HEK293T (cell line): ENCODE data around the gene CCT6A.
"Not testable (repeated sequence)": the region's sequence is repeated elsewhere in the genome, so short reads cannot be mapped to it uniquely, and the experiment has no call there.

Experiments used
- FOXK2 ChIP-seq: fragments of 450-650 bp; IDR thresholded peaks from 2 replicates; pipeline ENCODE4 v1.6.1; 2016; ENCODE audit warnings: mild to moderate bottlenecking
- SP1 ChIP-seq: fragments of 450-650 bp; IDR thresholded peaks from 2 replicates; pipeline ENCODE4 v1.6.1; 2017

DNA sequence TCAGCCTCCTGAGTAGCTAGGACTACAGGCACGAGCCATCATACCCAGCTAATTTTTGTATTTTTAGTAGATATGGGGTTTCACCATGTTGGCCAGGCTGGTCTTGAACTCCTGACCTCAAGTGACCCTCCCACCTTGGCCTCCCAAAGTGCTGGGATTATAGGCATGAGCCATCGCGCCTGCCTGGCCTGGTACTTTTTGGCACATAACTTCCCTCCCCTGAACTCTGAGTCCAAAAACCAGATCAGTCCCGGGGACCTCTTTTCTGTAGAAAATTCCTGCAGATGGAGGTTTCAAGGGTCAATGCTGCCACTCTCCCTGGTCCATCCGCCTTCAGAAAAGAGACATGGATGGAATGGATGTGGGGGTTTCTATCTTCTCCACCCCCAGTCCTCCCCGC lies 40.8 kb downstream of the CCT6A start:
- not testable (repeated sequence) for TF ChIP-seq FOXK2, SP1
